GM21515 (cell line): ENCODE measurements around the gene RNF213.

Experiments used
- ATAC-seq: cut with Tn5 transposase; IDR thresholded peaks from one replicate; pipeline ENCODE4 v1.9.1; 2021; ENCODE audit not compliant: unreplicated experiment

RNF213 gene

DNA sequence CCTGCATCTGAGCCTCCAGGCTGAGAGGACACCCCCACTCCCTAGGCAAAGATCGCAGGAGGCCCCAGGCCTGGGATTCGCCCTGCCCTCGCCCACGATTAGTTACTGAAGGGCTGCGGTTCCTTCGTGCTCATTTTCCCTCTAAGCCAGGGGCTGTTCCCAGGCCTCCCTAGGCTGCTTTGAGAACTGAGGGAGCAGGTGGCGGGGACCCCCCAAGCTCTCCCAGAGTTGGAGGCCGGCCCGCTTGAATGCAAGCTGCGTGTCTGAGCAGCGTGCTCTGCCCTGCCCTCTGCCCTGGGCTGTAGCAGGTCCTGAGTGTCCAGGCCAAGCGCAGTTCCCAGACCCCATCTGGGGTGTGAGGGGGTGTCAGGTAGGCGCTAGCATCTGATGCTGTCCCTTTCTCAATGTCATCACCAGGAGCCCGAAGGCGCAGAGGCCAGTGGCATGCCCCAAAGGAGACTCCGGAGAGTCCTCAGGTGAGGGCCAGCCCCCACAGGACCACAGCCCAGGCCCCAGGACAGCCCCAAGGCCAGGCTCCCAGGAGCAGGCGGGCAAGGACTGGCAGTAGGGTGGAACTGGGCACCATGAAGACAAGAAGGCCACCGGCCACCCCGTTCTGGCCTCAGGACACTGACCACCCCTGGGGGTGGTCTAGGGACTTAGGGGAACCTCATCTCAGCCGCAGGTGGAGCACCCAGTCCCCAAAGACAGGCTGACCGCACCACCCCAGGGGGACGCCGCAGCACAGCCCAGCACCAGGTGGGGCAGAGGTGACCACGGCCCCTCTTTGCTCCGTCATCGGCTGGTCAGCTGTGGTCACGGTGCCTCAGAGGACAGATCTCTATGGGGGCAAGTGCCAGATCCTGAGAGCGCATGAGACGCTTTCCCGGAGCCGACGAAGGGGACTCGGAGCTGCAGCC, 169.0 kb downstream of the RNF213 start:
- ATAC-seq, result no peak

DNA sequence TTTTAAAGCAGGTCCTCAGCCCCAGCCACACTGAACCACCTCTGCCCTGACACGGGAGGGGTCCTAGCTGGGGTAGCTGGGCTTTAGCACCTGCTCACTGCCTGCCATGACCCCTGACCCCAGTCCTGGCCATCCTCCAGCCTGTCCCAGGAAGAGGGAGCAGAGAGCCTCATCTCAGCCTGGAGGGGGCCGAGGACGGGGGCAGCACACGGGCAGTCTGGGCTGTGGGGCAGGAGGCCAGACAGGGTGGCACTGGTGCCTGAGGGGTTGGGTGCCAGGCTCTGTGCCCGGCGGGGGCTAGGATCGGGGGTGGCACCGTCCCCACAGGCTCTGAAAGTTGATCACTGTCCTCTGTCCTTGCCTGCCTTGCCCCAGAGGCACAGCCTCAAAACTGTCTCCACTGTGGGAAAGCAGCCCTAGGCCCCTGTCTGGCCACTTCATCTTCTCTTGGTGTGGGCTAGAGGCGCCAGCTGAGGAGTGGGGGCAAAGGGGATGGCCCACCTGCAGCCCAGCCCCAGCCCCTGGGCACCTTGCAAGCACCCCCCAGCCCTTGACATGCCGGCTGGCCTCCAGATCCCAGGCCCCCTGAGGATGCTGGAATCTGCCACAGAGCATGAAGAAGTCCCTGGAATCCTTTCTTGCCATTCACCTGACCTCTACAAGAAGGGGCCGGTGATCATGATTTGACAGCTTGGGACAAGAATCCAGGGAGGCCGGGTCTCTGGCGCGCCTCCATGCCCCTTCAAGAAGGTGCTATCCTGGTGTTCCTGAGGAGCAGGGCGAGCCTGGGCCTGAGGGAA, 170.0 kb downstream of the RNF213 start:
- no peak for ATAC-seq

DNA sequence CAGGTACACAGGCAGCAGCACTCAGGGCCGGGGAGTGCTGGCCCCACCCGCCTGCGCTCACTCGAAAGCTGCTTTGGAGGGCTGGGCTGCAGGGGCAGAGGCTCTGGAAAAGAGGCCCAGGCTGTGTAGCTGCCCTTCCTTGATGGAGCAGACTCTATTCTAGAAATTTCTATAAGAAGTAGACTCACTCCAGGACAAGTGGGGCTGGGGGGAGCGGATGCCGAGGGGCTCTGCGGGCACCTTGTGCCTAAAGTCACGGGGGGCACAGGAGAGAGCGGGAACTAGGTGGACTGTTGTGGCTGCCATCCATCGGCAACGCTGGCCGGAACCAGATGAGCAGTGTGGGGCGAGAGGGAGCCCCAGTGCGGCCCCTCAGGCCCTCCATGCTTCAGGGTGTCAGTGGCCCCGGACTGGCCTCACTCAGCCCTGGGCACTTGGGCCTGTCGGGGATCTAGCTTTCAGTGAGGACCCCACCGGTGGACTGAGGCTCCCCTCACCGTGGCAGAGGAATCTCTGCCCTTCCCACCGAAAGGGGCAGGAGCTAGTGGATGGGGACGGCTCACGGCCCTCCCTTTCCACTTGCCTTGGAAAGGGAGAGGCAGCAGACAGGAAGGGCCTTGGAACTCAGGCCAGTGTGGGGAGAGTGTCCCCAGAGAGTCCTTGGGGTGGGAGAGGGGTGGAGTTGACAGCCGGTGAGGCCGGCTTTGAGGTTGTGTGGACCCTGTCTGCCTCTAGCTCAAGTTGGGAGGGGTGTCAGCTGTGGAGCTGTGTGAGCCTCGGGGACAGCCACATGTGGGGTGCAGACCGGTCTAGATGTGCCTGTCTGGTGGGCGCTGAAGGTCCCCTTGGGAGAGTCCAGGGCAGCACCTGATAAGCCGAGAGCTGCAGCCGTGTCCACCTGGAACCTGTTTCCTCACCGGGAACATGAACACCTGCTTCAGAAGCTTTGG, 170.9 kb downstream of the RNF213 start:
- no peak for ATAC-seq

DNA sequence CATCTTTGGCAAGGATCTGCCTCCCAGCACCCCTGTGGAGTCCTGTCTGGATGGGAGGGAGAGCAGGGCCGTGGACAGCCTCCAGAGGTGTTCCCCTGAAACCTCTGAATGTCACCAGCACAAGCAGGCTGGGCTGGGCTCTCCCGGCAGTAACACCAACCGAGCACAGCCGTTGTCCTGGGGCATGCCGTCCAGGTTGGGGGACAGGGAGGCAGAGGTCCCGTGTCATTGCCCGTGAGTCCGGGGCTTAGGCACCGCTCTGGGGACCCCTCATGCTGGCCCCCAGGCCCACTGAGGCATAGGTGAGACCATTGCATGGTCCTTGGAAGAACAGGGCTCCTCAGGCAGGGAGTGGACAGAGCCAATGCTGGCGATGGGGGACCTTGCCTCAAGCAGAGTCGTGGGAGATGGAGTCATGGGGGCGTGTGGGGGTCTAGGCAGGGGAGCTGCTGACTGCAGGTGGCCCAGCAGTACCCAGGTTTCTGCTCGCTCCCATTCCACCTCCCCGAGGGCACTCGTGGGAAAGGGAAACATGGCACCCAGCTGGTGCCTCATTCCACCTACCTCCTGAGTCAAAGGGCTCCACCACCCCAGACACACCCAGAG, 171.8 kb downstream of the RNF213 start:
- ATAC-seq, result no peak

DNA sequence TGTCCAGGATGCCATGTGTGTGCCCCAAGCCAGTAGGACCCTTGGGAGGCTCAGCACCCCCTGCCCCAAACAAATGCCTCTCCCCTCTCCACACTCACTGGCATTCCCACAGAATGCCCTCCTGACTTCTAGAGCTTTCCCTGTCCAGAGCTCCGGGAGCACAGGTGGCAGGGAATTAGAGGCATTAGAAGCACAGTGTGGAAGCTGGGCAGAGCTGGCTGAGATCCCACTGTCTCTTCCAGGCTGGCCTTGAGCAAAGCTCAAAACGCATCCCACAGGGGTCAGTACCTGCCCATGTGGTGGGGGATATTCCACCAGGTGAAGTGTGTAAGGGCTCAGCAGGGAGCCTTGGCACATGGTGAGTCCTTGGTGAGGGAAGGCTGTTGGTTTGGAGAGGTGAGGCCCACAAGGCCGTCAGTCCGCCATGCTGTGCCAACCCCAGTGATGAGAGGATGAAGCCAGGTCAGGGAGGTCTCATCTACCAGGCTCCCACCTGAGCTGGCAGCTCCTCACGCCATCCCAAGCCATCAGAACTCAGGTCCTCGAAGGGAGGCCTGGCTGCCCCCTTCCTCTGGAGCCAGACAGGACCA, 172.4 kb downstream of the RNF213 start:
- ATAC-seq, result no peak

DNA sequence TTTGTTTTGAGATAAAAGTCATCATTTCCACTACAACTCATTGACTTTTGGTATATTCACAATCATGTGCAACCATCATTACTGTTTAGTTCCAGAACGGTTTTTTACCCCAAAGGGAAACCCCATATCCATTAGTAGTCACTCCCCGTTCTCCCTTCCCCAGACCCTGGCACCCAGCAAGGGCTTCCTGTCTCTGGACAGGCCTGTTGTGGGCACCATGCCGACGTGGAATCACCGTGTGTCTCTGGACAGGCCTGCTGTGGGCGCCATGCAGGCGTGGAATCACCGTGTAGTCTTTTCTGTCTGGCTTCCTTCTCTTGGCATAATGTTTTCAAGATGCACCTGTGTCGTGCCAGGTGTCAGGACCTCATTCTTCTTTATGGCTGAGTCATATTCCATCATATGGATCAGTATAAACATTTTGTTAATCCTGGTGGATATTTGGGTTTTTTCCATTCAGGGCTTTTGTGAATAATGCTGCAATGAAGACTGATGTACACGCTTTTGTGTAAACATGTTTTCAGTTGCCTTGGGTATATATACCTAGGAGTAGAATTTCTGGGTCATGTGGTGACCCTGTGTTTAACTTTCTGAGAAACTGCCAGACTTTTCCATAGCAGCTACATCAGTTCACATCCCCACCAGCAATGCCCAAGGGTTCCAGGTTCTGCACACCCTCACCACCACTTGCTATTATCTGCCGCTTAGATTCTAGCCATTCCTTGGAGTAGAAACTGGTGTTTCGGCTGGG, 173.4 kb downstream of the RNF213 start:
- ATAC-seq, result no peak

DNA sequence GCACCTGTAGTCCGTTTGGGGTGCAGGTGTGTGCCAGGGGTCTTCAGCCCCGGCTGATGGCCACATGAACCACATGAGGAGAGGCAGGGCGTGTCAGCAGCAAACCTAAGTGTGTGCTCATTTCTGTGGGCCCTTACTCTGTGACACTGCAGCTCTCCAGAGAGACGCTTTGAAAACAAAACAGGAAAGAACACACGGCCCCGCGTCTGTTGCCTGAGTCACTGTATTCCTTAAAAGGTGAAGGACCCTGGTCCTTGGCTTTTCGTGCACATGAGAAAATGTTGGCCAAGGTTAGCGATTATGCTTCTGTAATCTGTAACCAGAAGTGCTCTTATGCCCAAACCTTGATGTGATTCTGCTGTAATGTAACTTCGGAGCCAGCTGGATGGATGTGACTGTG, 176.9 kb downstream of the RNF213 start:
- no peak for ATAC-seq

DNA sequence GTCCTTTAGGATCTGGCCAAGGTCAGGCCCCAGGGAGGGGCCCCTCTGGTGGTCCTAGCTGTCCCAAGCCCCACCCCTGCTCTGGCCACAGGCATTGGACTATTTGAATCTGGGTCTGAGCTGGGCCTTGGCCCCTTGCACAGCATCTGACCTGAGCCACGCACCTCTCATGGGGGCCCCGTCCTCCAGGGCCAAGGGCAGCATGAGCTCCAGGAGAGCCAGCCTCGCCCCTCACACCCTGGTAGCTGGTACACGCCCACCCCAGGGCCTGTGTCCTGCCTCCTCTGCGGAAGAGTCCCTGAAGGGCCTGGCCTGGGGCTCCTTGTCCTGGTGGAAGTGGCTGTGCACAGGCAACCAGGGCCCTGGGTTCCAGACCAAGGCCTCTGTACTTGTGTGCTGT, 178.2 kb downstream of the RNF213 start:
- no peak for ATAC-seq

DNA sequence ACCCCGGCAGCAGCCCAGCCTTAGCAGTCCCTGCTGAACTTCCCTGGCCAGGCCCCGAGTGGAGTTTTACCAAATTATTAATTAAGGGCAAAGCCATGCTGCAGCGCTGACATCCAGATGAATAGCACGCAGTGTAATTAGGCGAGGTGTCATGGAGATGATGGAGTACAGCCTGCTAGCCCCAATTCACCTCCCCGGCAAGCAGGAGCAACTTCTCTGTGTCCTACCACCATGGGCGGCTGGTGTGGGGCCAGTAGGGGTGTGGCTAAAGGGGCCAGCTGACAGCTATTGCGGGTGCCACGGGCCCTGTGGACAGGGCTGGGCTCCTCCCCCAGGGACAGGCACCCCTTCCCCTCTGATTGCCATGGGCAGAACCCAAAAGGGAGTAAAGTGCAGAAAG, 178.8 kb downstream of the RNF213 start:
- no peak for ATAC-seq

DNA sequence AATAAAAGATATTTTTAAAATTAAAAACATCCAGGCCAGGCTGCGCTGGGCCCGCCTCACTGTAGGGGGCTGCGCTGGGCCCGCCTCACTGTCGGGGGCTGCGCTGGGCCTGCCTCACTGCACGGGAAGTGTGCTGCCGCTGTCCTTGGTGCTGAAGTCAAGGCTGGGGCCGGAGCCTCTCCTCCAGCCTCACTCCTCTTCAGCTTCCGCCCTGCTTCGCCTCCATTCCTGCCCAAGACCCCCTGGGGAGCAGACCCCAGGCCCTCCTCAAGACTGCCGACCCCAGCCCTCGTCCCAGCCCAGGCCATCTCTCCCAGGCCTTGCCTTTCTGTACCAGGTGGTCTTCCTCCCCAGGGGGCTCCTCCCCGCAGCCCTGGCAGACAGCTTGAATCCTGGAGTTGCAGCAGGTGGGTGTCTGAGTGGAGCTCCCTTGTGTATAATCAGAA, 180.5 kb downstream of the RNF213 start:
- ATAC-seq, result no peak

DNA sequence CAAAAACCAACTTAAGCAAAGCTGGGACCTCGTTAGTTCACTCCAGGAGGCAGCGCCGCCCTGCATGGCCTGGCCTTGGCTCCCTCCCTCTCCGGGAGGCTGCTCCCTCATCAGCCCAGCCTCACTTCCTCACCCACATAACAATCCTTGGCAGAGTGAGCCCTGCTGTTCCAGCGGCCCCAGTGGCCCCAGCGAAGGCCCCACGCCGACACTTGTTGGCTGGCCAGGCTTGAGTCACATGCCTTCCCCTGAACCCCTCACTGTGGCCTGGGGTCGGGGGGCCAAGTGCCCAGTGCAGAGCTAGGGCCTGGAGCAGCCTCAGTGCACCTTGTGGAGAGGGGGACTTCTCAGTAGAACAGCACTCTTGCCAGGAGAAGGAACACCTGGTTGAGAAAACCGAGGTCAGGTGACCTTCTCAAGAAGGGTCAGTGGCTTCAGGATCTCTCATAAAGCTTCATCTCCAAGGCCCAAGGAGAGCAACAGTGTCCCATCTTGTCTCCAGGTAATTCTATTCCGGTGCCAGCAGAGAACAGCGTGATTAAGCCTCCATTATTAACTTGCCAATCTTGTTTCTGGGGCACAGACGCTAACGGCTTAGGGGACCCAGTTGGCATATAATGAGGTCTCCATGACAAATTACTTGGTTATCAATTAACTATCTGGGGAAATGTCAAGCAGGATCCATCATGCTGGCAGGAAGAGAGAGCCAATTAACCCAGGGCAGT, 181.1 kb downstream of the RNF213 start:
- ATAC-seq, result no peak

DNA sequence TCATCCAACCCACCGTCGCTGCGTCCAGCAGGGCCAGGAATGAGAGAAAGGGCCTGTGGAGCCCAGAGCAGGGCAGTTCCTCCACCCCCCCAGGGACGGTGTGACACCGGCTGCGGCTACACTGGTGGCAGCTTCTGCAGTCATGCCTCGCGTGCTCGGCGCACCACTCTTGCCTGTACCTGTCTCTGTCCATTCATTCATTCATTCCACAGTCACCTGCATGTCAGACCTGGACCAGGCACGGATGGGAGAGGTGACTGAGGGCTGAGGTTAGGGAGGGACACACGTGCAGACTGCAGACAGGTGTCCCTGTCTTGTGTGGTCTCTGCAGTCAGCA, 181.6 kb downstream of the RNF213 start:
- ATAC-seq, result no peak

DNA sequence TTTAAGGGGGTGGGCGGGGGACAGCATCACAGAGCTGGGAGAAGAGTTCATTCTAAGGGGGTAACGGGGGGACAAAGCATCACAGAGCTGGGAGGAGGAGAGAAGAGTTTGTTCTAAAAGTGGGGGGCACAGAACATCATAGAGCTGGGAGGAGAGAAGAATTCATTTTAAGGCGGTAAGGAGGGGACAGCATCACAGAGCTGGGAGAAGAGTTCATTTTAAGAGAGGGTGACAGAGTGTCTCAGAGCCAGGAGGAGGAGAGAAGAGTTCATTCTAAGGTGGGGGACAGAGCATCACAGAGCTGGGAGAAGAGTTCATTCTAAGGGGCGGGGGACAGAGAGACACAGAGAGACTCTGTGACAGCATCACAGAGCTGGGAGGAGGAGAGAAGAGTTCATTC, 182.1 kb downstream of the RNF213 start:
- no peak for ATAC-seq

DNA sequence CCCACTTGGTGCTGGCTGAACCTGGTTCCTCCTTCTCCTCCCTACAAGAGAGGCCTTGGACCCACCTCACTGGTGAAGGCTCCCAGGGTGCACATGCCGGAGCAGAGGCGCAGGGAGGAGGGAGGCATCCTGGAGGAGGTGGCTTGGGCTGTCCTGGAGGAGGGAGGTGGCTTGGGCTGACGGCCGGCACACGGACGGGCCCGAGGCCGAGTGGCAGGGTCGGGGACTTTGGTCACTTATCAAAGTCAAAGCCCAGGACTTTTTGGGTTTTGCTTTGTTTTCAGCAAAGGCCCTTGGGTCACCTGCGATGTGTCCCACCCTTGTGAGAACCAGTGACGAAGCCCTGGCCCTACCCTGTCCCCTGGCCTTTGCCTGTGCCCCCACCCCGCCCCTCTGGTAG, 182.8 kb downstream of the RNF213 start:
- ATAC-seq, result no peak

DNA sequence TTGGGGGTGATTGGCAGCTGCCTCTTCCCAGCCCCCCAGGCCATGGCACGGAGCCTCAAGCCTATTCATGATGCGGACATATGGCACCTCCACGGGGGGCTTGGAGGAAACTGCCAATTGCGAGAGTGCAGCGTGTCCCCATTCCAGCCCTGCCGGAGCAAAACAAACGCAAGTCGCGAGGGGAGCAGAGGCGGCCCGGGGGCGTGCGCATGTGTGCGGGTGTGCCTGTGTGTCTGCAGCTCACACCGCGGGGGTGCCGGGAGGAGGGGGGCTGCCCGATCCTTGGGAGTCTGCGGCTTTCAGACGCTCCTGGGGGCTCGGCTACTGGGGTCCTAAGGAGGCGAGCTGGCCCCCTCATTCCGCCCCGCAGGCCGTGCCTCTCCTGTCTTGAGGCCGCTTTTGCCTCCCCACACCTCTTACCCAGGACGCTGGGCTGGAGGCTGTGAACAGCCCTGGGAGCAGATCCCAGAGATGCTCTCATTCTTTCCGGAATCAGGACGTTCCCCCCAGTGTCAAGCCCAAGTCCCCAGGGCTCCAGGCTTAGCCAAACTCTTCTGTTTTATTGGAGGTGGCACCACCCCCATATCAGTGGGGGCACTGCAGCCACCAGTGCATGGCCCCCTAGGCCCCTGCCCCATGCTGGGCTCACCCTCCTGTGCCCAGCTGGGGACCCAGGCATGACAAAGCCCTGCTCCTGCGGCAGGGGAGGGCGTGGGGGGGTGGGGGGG, 183.4 kb downstream of the RNF213 start:
- ATAC-seq, result no peak

DNA sequence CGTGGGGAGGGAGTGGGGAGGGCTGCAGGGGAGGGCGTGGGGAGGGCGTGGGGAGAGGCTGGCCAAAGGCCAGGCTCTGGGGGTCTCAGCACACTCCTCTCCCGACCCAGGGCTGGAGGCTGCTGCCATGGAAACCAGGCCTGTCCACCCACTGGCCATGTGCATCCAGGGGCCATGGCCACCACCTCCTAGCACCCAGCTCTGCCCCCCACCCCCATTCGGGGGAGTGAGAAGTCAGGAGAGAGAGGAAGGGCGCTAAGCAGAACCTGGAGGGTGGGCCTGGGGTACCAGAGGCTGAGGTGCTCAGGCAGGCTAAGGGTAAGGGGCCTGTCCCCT, 184.0 kb downstream of the RNF213 start:
- ATAC-seq, result no peak

DNA sequence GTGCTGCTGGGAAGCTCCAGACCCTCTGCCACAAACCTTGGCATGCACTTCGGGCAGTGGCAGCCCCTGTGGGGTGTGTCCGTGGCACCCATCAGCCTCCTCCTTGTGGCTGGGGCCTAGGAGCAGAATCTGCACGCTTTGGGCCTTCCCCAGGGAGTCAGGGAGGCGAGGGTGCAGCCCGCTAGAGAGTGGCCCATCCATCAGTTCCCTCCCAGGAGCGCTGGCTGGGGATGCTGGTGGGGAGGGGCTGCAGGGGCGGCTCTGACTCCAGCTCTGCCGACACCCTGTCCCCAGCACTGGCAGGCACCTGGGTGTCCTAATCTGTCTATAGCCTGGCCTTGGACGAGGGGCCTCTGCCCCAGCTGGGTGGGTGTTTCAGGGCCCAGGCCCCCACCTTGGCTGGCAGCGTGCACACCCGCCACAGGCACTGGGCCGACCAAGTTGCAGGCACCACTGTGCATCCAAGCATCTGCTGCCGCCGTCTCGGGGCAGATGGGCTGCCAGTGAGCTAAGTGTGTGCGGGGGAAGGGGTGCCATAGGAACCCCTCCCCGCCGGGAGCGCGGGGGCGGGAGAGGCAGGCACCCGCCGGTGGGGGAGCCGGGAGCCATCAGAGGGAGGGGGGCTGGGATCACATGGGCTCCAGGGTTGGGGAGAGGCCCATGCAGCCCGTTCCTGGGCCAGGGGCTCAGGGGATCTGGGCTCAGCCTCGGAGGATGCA, 184.5 kb downstream of the RNF213 start:
- ATAC-seq, result no peak

DNA sequence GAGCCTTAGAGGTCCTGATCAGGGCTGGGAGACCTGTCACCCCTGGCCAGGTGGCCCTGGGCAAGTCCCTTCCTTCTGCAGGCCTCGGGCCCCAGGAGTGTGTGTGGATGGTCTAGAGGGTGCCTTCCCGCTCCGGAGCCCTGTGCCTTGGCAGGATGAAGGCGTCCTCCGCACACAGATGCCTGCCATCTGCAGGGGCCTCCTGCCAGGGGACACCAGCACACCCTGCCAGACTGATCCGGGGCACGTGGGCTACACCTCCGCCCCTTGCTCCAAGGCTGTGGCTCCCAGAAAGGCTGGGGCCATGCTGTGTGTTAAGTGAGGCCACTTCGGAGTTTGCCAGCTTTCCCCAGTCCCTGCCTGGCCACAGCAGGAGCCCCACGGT, 185.1 kb downstream of the RNF213 start:
- ATAC-seq, result no peak
